Measurements from ENCODE around the gene MED15. TPM values are rescaled to one million over a fixed set of nuclear protein-coding genes. Genes with fewer than 3 reads are reported as not detected.

The MED15 gene
- total and polyA plus RNA-seq, 2 of the 4 experiments (the other 2 are of a cell fraction): 19.0 to 68.8 TPM

DNA sequence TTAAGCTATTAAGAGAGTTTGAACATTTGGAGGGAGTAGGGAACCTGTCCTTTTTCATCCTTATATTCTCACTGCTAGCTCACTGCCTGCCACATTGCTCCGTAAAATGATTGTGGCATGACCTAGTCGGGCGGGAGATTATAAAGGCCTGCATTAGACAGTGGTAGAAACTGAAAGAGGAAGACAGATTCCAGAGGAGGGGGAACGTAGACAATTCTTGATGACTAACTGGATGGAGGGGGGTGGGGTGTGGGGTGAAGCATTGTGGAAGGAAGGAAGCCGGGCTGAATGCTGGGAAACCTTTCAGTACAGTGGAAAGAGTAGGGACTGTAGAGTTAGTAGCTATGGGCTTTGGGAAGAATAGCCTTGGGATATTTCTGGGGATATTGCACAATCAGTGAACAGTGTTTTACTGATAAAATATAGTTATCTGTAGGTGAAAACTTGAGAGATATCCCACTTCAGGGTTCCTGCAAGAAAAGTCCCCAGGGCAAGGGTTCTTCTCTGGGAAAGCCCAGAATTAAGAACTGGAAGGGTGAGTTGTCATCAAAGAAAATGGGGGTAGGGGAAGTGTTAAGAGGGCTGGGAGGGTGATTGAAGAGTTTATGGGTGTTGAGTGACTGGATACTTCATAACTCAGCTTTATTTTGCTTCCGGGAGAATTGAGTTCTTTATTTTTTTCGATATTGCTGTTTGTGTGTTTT lies 2.1 kb downstream of the MED15 start:
- Histone ChIP-seq H3K4me2 (ENCODE audit: low read depth, low read length) (peak overlapping the region; percentile 96), H3K9me3 (ENCODE audit: control insufficient read depth, insufficient read depth, low read length) (no peaks in the 10 kb centered on the region), H3K4ac (ENCODE audit: low read depth, low read length) (peak overlapping the region; percentile 98), H3K4me1 (ENCODE audit: control insufficient read depth, insufficient read depth, low read length) (peaks cover 15% of the 10 kb centered on the region), H2AFZ (replicated peaks; ENCODE audit: low read length, poor library complexity) (no peak overlapping the region), H2BK15ac (ENCODE audit: low read depth, low read length) (peak overlapping the region; percentile 91; the same call in 2 of the 3 replicates), H3K14ac (replicated peaks; ENCODE audit: low read depth, low read length) (peak overlapping the region; percentile 98), H3K23ac (ENCODE audit: low read depth, low read length) (peak overlapping the region; percentile 99), H2AK5ac (ENCODE audit: low read depth, low read length) (peak overlapping the region; percentile 95), H3K4me3 (ENCODE audit: insufficient read depth, low read depth, low read length) (peak overlapping the region; percentile 78), H2BK5ac (ENCODE audit: low read depth, low read length, poor library complexity, severe bottlenecking) (peak overlapping the region; percentile 94), H3K18ac (ENCODE audit: low read depth, low read length) (peak overlapping the region; percentile 74), H3K79me1 (ENCODE audit: low read depth in 1 of 2, low read length in 2 of 2) (peaks cover 3 to 46% of the 10 kb centered on the region in 2 experiments), H3K27ac (ENCODE audit: insufficient read depth, low read length) (peak overlapping the region; percentile 93), H4K5ac (ENCODE audit: low read depth, low read length) (peak overlapping the region; percentile 85), H2AK9ac (replicated peaks; ENCODE audit: low read depth, low read length, poor library complexity) (peak overlapping the region; percentile 95), H3K9ac (ENCODE audit: low read depth, low read length) (peak overlapping the region; percentile 97), H4K8ac (ENCODE audit: low read depth in 2 of 2, low read length in 2 of 2) (peak overlapping the region; percentile 81 to 91), H3K36me3 (ENCODE audit: control insufficient read depth, insufficient read depth, low read length) (peaks cover 8% of the 10 kb centered on the region), H4K91ac (ENCODE audit: insufficient read depth, low read depth, low read length) (peak overlapping the region; percentile 94), H2BK20ac (ENCODE audit: low read depth, low read length) (peak overlapping the region; percentile 76), H4K20me1 (ENCODE audit: insufficient read depth, low read length) (peaks cover 55% of the 10 kb centered on the region), H3K56ac (ENCODE audit: extremely low read depth, insufficient read depth, low read length) (peak overlapping the region; percentile 93), H3K27me3 (ENCODE audit: control insufficient read depth, insufficient read depth, low read length) (no peaks in the 10 kb centered on the region), H2BK120ac (ENCODE audit: low read depth, low read length) (peak overlapping the region; percentile 80), H3K9me1 (ENCODE audit: insufficient read depth, low read length) (peaks cover 18% of the 10 kb centered on the region)
- BruUV-seq (replicated peaks): no TSS peak
- dilution Hi-C loops (cut with HindIII; ENCODE audit: low sequenced_read_pairs, unreplicated experiment) (no loop called here), in situ Hi-C loops (cut with MboI; ENCODE audit: low sequenced_read_pairs) (loop anchor here (5.0 kb wide), 1 partner anchor 48 kb away; no protein-coding TSS in a partner anchor), intact Hi-C loops (cut with micrococcal nuclease) (loop anchor here (5.0 kb wide), 2 partner anchors 43 to 58 kb away; no protein-coding TSS in a partner anchor)
- CTCF ChIA-PET: interaction anchor here (1.1 to 1.9 kb wide), 2 partner anchors 54 to 59 kb away, joined by 3 to 7 read pairs; no protein-coding TSS in a partner anchor
- ATAC-seq (ENCODE audit: low read depth): peak; percentile 75
- 0% methylated on average over 2 of the region's 7 CpGs; no CpG with 5 or more reads in 1 of the 2 experiments for WGBS, 2 experiments (ENCODE audit: extremely low coverage in 2 of 2, insufficient read length in 1 of 2)
- peak; percentile 94 for DNase-seq
- POLR2A ChIA-PET (ENCODE audit: unreplicated experiment): interaction anchor here (0.5 to 0.6 kb wide), 2 partner anchors 65 to 1600 kb away, joined by 3 to 8 read pairs; no protein-coding TSS in a partner anchor
- TF ChIP-seq, protein P1, sequence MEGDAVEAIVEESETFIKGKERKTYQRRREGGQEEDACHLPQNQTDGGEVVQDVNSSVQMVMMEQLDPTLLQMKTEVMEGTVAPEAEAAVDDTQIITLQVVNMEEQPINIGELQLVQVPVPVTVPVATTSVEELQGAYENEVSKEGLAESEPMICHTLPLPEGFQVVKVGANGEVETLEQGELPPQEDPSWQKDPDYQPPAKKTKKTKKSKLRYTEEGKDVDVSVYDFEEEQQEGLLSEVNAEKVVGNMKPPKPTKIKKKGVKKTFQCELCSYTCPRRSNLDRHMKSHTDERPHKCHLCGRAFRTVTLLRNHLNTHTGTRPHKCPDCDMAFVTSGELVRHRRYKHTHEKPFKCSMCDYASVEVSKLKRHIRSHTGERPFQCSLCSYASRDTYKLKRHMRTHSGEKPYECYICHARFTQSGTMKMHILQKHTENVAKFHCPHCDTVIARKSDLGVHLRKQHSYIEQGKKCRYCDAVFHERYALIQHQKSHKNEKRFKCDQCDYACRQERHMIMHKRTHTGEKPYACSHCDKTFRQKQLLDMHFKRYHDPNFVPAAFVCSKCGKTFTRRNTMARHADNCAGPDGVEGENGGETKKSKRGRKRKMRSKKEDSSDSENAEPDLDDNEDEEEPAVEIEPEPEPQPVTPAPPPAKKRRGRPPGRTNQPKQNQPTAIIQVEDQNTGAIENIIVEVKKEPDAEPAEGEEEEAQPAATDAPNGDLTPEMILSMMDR (conservative IDR thresholded peaks at IDR 0.05; ENCODE audit: low read depth, low read length): no peak
- TF ChIP-seq MXI1 (IDR thresholded peaks at IDR 0.05; ENCODE audit: borderline replicate concordance, low read depth, low read length) (peak; percentile 79; the same call in 1 of the 2 replicates), BHLHE40 (IDR thresholded peaks at IDR 0.05; ENCODE audit: low read depth, low read length) (no peak), RAD21 (IDR thresholded peaks at IDR 0.05; ENCODE audit: low read length) (peak; percentile 25; the same call in 1 of the 2 replicates), RCOR1 (IDR thresholded peaks at IDR 0.05; ENCODE audit: insufficient replicate concordance, low read length) (peak; percentile 31), RFX5 (IDR thresholded peaks at IDR 0.05; ENCODE audit: low read depth, low read length) (no peak), SMC3 (IDR thresholded peaks at IDR 0.05; ENCODE audit: low read depth, low read length) (peak; percentile 7; the same call in 1 of the 2 replicates), POLR2A (IDR thresholded peaks at IDR 0.05; ENCODE audit: low read depth, low read length) (peak; percentile 92), MAFK (IDR thresholded peaks at IDR 0.05; ENCODE audit: low read depth, low read length) (peak; percentile 37), CEBPB (IDR thresholded peaks at IDR 0.05; ENCODE audit: low read depth, low read length) (peak; percentile 98), CHD1 (IDR thresholded peaks at IDR 0.05; ENCODE audit: low read depth, low read length) (no peak), NFE2L2 (IDR thresholded peaks at IDR 0.05; ENCODE audit: low read depth, low read length) (no peak)
- TF ChIP-seq, protein P2, sequence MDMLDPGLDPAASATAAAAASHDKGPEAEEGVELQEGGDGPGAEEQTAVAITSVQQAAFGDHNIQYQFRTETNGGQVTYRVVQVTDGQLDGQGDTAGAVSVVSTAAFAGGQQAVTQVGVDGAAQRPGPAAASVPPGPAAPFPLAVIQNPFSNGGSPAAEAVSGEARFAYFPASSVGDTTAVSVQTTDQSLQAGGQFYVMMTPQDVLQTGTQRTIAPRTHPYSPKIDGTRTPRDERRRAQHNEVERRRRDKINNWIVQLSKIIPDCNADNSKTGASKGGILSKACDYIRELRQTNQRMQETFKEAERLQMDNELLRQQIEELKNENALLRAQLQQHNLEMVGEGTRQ (IDR thresholded peaks at IDR 0.05; ENCODE audit: low read depth, low read length): no peak
- TF ChIP-seq, protein P3, sequence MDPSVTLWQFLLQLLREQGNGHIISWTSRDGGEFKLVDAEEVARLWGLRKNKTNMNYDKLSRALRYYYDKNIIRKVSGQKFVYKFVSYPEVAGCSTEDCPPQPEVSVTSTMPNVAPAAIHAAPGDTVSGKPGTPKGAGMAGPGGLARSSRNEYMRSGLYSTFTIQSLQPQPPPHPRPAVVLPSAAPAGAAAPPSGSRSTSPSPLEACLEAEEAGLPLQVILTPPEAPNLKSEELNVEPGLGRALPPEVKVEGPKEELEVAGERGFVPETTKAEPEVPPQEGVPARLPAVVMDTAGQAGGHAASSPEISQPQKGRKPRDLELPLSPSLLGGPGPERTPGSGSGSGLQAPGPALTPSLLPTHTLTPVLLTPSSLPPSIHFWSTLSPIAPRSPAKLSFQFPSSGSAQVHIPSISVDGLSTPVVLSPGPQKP (IDR thresholded peaks at IDR 0.05; ENCODE audit: borderline replicate concordance, low read depth, low read length): no peak

Measured in IMR-90 (cell line).